Smooth muscle cell (in vitro differentiated cells): ENCODE measurements around the gene INF2. TPM values are rescaled to one million over a fixed set of nuclear protein-coding genes. Genes with fewer than 3 reads are reported as not detected.

Experiments used
- DNase-seq: peaks from one replicate; lab custom pipeline; 2025; ENCODE audit not compliant: unreplicated experiment; lab: John Stamatoyannopoulos, UW
- H2AFZ ChIP-seq: fragments of 200-600 bp; sonication (generic); 2 replicates; pipeline ENCODE4 v1.6.0; 2016; ENCODE audit warnings: antibody characterized with exemption, low read depth, mild to moderate bottlenecking
- H3F3A ChIP-seq: fragments of 200-600 bp; sonication (generic); 2 replicates; pipeline ENCODE4 v1.6.0; 2017; ENCODE audit warnings: antibody characterized with exemption, low read depth
- H3K27ac ChIP-seq: fragments of 200-600 bp; sonication (generic); 2 replicates; pipeline ENCODE4 v1.5.1; 2016; ENCODE audit warnings: low read depth, mild to moderate bottlenecking
- H3K27me3 ChIP-seq: fragments of 200-600 bp; sonication (generic); 2 replicates; pipeline ENCODE4 v1.6.1; 2016; ENCODE audit warnings: low read depth, mild to moderate bottlenecking
- H3K36me3 ChIP-seq: fragments of 200-600 bp; sonication (generic); 2 replicates; pipeline ENCODE4 v1.5.1; 2016; ENCODE audit warnings: low read depth
- H3K4me1 ChIP-seq: fragments of 200-600 bp; sonication (generic); 2 replicates; pipeline ENCODE4 v1.5.1; 2016; ENCODE audit warnings: low read depth
- H3K4me2 ChIP-seq: fragments of 200-600 bp; sonication (generic); 2 replicates; pipeline ENCODE4 v1.6.0; 2016; ENCODE audit warnings: mild to moderate bottlenecking
- H3K4me3 ChIP-seq: fragments of 200-600 bp; sonication (generic); 2 replicates; pipeline ENCODE4 v1.5.1; 2016; ENCODE audit warnings: mild to moderate bottlenecking
- H3K79me2 ChIP-seq: fragments of 200-600 bp; sonication (generic); 2 replicates; pipeline ENCODE4 v1.6.0; 2016; ENCODE audit warnings: low read depth, mild to moderate bottlenecking
- H3K9ac ChIP-seq: fragments of 200-600 bp; sonication (generic); 2 replicates; pipeline ENCODE4 v1.6.0; 2016; ENCODE audit warnings: low read depth
- H3K9me3 ChIP-seq: fragments of 200-600 bp; sonication (generic); replicated peaks from 2 replicates; pipeline ENCODE4 v1.5.1; 2016; ENCODE audit warnings: low read depth
- H4K20me1 ChIP-seq: fragments of 200-600 bp; sonication (generic); 2 replicates; pipeline ENCODE4 v1.6.0; 2016; ENCODE audit warnings: low read depth
- WGBS: methylation state at CpG from one replicate; pipeline ENCODE4 v1.1.7; 2016; ENCODE audit warnings: low lambda C conversion rate; 5-methylcytosine and 5-hydroxymethylcytosine counted together
- polyA plus RNA-seq: library from polyadenylated mRNA; unstranded; fragments of >200 nt; fragmentation: Nextera tagmentation; extraction: Ambion mirVana; gene quantifications from 2 replicates; pipeline ENCODE4 v1.2.1, GENCODE V29; 2016
- total RNA-seq: library from RNA; depleted of rRNA; stranded (reverse); fragments of >200 nt; gene quantifications from 2 replicates; pipeline ENCODE4 v1.2.3, GENCODE V29; 2014
- TF ChIP-seq, protein P1 (sequence below): fragments of 200-600 bp; sonication (generic); IDR thresholded peaks from 2 replicates; pipeline ENCODE4 v1.5.1; 2017; ENCODE audit warnings: borderline replicate concordance, mild to moderate bottlenecking, antibody characterized with exemption; ENCODE audit not compliant: insufficient read depth, poor library complexity, severe bottlenecking

Gene INF2
- total and polyA plus RNA-seq, 2 experiments from 2014 or later, result 19.9 to 29.8 TPM

DNA sequence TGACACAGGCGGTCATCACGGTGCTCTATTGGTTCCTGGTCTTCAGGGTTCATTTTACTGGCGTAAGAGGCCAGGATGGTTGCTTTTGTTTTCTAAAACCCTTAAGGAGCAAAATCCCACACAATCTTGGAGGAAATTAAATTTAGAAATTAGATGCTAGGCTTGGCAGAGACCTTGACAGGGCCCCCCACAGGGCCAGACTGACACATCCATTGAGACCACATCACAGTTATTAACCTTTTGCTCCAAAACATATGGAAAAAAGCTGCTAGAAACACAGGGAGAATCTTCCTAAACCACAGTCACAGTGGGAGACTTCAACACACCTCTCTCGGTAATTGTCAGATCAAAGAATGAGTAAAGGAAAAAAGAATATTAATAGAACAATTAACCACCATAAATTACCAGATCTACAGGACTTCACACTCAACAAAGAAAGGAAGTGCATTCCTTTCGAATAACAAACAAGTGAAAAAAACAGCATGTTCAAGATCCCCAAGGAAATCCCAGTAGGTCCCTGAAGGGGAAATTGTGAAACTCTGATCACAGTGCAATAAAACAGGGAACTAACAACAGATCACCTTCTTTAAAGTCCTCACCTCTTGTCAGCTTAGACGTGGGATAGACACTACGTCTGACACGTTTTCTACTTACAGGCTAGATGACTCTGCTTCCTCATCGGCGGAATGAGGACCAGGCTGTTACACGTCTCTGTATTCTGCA is 44.6 kb upstream of the INF2 start:
- Histone ChIP-seq H3F3A (no peaks in the 10 kb centered on the region), H3K4me3 (no peak overlapping the region), H4K20me1 (no peaks in the 10 kb centered on the region), H3K27ac (no peak overlapping the region), H3K36me3 (no peaks in the 10 kb centered on the region), H2AFZ (no peak overlapping the region), H3K9me3 (peaks cover 4% of the 10 kb centered on the region), H3K4me2 (no peak overlapping the region), H3K9ac (no peak overlapping the region), H3K4me1 (no peaks in the 10 kb centered on the region), H3K79me2 (no peaks in the 10 kb centered on the region), H3K27me3 (no peaks in the 10 kb centered on the region)
- TF ChIP-seq, protein P1, sequence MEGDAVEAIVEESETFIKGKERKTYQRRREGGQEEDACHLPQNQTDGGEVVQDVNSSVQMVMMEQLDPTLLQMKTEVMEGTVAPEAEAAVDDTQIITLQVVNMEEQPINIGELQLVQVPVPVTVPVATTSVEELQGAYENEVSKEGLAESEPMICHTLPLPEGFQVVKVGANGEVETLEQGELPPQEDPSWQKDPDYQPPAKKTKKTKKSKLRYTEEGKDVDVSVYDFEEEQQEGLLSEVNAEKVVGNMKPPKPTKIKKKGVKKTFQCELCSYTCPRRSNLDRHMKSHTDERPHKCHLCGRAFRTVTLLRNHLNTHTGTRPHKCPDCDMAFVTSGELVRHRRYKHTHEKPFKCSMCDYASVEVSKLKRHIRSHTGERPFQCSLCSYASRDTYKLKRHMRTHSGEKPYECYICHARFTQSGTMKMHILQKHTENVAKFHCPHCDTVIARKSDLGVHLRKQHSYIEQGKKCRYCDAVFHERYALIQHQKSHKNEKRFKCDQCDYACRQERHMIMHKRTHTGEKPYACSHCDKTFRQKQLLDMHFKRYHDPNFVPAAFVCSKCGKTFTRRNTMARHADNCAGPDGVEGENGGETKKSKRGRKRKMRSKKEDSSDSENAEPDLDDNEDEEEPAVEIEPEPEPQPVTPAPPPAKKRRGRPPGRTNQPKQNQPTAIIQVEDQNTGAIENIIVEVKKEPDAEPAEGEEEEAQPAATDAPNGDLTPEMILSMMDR, result no peak
- WGBS, result 80% methylated on average over 11 of the region's 11 CpGs
- no peak for DNase-seq

DNA sequence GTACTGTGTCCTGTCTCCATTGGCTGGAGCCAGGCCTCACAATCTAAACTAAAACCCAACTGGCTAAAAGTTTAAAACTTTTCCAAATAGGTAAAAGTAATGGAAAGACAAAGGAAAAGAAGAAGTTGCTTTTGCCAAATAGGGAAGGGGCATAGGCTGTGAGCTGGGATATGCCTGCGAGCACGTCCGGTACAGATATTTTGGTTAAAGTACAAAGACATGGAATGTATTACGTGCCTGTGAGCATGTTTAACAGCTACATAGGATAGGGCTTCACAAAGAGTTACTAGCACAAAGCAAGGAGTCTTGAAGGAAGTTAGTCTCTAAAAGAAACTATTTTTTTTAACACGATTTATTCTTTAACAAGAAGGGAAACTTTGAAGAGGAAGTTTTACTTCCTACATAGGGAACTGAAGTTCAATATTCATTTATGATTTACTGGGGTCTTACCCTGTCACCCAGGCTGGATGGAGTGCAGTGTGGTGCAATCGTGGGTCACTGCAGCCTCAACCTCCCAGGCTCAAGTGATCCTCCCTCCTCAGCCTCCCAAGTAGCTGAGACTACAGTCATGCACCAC is 41.9 kb upstream of the INF2 start:
- Histone ChIP-seq H2AFZ (no peak overlapping the region), H3K27ac (no peak overlapping the region), H3K79me2 (no peaks in the 10 kb centered on the region), H3F3A (no peaks in the 10 kb centered on the region), H3K9me3 (peaks cover 4% of the 10 kb centered on the region), H3K4me3 (no peak overlapping the region), H3K4me2 (no peak overlapping the region), H3K36me3 (no peaks in the 10 kb centered on the region), H4K20me1 (no peaks in the 10 kb centered on the region), H3K4me1 (no peaks in the 10 kb centered on the region), H3K27me3 (no peaks in the 10 kb centered on the region), H3K9ac (no peak overlapping the region)
- TF ChIP-seq, protein P1, result no peak
- 82% methylated on average over 6 of the region's 6 CpGs for WGBS
- DNase-seq, result no peak

DNA sequence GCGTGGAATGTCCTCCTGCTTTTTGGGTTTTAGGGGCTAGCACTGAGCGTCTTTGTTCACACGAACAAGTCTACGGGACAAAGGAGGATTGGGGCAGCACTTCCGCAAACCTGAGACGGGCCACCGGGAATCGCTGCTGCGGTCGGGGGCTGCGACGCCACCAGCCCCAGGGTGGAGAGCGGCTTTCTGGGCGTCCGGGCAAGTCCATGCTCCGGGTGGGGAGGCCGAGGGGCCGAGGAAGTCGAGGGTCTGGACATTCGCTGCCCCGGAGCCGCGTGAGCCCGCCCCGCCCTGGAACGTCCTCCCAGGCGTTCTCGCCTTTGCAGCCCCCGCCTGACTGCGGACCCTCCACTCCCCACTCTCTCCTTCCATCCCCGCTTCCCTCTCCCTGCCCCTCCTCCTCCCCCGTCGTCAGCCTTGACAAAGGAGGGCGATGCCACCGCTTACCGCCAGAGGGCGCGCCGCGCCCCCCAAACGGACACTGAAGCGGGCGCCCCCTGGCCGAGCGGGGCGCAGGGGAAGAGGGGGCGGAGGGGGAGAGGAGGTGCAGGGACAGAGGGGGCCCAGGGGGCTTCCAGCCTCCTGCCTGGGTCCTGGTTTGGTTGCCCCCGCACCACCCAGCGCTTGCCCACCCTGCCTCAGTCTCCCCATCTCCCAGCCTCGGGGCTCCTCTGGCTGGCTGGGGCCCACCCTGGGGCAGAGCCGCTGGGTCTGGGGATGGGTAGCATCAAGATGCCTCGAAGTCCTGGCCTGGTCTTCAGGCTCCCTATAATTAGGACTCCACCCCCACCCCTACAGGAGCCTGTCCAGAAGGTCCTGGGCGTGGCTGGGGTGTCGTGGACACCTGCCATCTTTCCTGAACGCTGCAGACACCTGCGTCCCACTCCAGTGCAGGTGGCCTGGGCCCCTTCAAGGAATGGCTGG is 39.1 kb upstream of the INF2 start:
- peak overlapping the region; percentile 25 for H3K9ac ChIP-seq
- H3K27me3 ChIP-seq, result no peaks in the 10 kb centered on the region
- peak overlapping the region; percentile 95 for H3K4me2 ChIP-seq
- no peaks in the 10 kb centered on the region for H3K9me3 ChIP-seq
- peak overlapping the region; percentile 78 for H3K4me3 ChIP-seq
- H3F3A ChIP-seq, result no peaks in the 10 kb centered on the region
- H4K20me1 ChIP-seq, result no peaks in the 10 kb centered on the region
- TF ChIP-seq, protein P1, result peak; percentile 100
- H3K4me1 ChIP-seq, result no peaks in the 10 kb centered on the region
- H3K27ac ChIP-seq, result no peak overlapping the region
- H3K79me2 ChIP-seq, result no peaks in the 10 kb centered on the region
- WGBS, result 20% methylated on average over 26 of the region's 56 CpGs
- peak overlapping the region; percentile 97 for H2AFZ ChIP-seq
- peak; percentile 49 for DNase-seq
- no peaks in the 10 kb centered on the region for H3K36me3 ChIP-seq
